ENCODE data around the gene GFRA1. TPM values are rescaled to one million over a fixed set of nuclear protein-coding genes. Genes with fewer than 3 reads are reported as not detected.

Gene GFRA1
- total RNA-seq, 1 experiment from 2014 or later: 0.72 TPM

DNA sequence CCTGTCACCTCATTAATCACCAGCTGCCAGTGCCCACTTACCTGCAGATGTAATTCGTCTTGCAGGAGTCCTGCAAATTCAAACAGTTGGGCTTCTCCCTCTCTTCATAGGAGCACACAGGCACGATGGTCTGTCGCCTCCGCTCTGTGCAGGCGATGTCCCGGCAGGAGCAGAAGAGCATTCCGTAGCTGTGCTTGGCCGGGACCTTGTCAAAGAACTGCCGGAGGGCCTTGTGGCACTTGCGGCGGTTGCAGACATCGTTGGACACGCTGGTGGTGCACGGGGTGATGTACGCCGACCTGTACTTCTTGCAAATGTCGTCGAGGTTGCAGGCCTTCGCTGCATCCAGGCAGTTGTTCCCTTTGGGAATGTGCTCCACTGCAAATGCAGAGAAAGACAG lies 147.8 kb downstream of the GFRA1 start:
- DNase-seq (ENCODE audit: low read depth): no peak

DNA sequence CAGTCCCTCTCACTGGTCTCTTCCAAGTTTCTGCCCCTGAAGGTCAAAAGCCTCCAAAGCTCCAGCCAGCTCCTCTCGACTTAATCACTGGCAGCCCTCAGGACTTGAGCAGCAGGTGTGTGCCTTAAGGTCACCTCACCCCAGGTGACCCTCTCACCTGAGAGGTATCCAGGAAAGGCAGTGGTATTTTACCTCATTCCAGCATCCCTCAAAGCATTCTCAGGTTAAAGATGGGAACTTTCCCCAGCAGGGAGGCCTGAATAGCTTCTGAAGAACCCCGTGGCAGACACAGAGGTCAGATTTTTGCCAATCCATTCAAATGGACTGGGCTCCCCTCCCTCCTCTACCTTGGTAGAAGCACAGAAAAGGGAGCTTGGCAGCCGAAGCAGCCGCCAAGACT lies 148.2 kb downstream of the GFRA1 start:
- no peak for DNase-seq (ENCODE audit: low read depth)

DNA sequence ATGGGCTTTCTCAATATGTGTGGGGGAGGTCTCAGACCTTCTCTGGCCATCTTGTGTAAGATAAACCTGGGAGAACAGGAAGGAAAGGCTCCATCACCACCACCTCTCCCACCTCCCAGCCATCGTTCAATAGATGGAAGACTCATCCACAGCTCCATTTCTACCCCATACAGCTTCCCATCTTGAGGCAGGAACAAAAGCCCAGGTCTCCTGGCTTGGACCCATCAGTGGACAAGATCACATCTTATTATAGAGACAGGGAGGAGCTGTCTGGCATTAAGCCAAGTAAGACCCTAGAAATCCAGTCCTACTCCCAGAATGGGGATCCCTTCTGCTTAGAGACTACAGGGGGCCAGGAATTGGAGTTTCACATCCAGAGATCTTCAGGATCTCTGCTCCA lies 150.3 kb downstream of the GFRA1 start:
- no peak for DNase-seq (ENCODE audit: low read depth)

DNA sequence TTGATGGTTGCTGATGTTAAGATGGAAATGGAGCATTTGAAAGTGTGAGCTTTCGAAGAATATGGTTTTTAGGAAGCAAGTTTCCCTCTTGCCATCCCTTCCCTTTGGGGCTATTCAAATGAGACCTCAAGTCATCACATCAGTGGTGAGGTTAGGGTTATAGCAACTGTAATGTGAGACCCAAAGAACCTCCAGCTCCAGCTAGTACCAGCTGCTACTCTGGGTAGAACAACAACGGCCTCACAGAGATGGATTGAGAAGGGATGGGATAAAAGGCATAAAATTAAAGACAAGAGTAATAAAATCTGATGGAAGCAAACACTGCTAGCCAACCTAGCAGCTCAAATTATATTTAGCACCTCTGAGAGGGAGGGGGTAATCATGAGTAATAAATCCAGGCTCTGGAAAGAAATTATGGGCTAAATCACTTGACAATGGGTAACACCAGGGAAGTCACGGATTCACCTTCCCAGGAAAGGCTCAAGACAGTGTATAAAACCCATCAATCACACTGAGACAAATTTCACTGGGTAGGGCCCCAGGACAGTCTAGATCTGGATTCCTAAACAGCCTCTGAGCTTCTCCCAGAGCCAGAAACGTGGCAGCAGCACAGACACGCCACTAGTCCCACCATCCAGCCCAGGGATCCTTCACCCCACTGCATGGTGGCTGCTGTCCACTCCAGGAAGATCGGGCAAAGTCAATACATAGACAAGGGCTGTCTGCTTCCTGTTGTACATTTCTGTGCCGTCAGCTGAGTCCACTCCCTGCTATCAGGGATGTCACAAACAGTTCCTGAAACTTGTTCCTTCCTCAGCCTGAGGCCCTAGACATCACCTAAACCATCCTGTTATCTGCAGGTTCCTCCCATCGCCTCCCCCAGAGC lies 151.1 kb downstream of the GFRA1 start:
- DNase-seq (ENCODE audit: low read depth): no peak

DNA sequence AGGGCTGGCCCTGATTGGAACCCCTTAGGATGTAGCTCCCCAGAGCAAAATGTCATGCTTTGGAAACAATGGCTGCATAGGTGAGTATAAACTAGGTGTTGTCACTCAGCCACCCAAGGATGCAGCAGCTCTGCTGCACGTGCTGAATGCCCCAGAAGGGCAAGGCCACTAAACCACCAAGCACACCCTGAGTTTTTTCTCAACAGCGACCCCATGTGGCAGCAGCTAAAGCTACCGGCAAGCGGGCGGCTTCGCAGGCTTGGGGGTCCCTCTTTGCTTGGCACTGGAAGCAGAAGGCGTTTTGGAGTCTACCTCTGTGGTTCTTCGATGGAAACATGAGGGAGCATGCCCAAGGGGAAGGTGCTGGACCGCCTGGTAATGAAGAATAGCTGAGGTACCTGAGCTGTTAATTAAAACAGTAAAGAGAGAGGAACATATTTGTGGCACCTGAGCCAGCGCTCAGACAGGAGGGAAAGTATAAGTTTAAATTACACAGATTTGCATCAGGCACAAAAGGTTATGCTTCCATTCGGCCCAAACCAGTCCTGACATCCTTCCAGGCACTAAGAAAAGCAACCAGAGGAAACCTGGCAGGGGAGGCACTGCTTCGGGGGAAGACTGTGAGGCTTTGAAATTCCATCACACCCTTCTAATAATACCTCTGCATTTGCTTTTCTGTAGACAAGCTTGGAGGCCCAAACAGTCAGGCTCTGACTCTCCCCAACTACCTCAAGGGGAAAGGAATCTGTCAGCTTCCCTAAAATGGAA lies 152.1 kb downstream of the GFRA1 start:
- DNase-seq (ENCODE audit: low read depth): no peak

DNA sequence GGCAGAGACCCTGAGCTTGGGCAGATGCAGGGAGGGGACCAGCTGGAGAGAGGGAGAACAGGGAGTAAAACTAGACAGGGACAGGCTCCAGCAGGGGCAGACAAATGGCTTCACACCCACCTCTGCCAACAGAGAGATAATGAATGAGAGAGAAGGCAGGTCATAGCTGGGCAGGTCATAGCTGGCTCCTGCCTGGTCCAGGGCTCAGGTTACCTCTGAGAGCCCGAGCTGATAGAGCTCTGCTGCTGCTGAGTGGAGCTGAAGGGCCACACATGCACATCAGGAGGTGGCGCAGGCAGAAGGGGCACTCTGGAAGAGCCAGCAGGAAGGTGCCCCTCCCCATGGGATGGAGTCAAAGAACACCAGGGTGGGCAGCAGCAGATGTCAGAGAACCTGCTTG lies 154.2 kb downstream of the GFRA1 start:
- DNase-seq (ENCODE audit: low read depth): no peak

DNA sequence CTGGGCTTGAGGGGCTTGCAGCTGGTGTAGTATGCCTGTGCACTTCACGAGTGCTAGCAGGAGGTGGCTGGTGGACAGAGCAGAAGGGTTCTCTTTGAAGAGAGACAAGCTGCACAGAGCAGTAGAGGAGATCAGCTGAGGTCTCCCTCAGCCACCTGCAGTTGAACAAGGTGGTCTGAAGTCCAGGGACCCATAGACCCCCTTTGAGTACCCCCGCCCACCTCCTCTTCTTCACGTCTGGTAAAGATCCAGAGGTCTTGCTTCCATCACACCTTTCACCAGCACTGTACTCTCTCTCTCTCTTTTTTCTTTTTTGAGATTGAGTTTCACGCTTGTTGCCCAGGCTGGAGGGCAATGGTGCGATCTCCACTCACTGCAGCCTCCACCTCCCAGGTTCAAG lies 157.2 kb downstream of the GFRA1 start:
- no peak for DNase-seq (ENCODE audit: low read depth)

DNA sequence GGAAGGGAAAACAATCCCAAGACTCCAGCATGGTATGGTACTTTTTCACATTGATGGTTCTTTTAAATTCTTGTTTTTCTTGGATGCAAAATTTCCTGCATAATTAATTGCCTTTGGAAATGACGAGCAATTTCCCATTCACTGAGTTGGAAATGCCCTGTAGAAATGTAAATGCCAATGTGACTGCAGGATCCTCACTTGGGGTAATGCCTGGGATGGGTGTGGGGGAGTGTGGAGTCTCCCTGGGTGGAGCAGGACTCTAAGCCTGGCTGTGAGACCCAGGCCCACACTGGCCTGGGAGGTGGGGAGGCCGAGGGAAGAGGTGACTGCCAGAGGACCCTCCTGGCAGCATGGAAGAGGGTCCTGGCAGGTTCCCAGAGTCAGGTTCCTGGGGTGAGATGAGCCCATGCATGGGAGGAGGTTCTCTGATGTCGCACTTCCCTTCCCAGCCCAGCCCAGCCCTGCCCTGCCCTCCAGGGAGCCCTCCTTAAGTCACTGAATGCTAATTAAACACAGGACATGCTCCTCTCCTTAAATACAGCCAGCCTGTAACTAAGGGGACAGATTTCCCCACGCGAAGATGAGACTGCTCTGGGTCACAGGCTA lies 157.9 kb downstream of the GFRA1 start:
- DNase-seq (ENCODE audit: low read depth): no peak

DNA sequence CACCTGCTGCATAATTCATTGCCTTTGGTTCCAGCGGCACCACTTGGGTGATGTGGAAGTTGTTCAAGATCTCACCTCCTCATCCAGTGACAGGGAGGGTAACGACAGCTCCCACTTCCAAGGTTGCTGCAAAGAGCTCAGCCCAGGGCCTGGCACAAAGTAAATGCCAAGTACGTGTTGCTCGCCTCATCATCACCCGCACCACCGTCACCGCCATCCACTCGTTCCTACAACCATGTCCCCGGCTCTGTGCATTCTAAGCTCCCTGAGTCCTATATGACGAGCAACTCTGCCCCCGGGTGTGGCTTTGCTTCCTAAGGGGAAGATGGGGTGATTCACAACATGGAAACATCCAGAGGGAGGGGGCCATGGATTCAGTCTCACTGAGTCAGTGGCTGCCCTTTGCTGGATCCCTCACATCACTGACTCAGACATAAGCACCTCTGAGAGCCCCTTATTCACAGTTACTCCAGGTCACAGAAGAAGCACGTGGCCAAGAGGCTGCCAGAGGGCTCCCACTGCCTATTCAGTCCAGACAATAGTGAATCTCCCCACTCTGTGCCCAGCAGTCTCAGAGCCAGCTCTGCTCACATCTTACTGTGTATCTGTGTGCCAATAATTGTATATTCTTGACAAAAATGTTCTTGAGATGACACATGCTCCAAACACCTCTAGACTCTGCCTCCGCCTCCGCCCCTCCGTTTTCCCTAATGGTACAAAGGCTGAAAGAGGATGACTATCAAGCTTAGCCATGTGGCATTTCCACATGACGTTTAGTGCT lies 159.1 kb downstream of the GFRA1 start:
- DNase-seq (ENCODE audit: low read depth): peak; percentile 12

DNA sequence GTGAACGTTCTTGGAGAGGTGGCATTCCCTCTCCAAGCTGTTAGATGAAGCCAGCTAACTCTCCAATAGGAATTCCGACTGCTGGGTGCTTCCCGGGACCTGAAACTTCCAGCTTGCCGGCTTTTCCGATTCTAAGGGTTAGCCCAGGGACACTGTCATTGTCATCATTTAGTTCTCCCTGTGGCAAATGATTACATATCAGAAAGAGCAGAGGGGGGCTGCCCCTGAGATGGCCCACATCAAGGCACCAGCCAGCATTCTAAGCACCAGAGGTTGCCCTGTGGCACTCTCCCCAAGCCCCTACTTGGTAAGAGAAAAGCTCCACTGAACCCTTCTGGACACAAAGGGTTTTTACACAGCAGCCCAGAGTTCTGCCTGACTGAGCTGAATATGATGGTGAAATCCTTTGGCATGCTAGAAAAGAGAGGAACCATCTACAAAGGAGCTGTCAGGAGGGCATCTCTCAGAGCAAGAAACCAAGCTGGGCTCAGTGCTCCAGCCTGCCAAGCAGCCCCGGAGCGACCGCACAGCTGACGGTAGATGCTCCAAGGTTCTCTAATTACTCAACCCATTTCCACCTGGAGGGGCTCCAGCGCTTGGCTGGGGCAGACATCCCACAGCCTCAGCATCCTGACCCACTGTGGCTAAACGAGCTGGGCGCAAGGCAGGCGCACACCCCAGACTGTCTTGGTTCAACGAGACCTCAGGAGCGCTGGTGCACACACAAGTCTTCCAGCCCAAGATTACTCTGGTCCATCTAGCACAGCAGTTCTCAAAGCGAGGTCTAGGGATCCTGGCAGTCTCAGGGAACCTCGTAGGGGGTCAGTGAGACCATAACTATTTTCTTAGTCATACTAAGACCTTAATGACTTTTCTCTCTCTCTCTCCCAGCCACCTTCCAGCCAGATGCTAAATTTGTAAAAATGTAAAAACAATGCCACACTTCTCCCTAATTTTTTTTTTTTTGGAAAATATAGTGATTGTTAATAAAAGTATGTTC lies 160.5 kb downstream of the GFRA1 start:
- DNase-seq (ENCODE audit: low read depth): no peak

DNA sequence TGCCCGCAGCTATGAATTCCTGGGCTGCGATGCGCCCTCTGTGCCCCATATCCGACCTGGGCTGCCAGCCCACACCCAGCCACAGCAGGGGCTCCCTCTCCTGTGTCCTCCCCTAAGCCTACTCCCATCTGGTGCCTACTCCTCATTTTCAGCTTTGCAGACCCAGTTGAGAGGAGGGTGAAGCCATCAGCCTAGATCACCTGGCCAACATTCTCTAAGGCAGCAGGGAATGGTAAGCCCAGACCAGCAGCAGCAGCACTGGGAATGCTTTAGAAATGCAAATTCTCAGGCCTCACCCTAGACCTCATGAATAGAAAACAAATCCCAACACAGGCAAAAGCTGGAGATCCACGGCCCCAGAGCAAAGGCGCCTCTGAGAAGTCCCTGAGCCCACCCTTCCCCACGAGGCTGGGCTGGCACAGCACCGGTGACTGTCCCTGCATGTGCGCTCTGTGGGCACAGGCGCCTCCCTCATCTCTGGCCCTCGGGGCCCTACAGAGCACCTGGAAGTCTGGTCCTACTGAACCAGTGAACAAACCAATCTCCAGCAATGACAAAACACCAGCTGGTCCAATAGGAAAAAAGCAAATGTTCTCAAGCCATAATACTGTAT lies 161.4 kb downstream of the GFRA1 start:
- DNase-seq (ENCODE audit: low read depth): no peak

DNA sequence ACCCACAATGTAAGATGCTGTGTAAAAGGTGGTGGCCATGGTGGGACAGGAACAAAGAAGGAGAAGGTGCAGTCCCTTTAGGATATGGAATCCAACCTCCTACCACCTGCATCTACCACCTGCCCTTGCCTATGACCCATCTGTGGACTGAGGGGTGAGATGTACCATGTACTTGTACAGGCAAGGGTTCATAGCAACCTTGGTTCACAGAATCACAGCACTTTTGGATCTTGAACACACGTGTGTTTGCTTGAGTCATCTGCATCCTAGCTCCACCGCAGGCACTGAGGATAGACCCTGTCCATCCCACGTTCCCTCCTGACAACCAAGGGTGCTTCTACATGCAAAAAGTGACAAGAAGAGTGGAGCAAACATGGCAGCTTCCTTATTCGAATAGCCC lies 162.3 kb downstream of the GFRA1 start:
- DNase-seq (ENCODE audit: low read depth): no peak

DNA sequence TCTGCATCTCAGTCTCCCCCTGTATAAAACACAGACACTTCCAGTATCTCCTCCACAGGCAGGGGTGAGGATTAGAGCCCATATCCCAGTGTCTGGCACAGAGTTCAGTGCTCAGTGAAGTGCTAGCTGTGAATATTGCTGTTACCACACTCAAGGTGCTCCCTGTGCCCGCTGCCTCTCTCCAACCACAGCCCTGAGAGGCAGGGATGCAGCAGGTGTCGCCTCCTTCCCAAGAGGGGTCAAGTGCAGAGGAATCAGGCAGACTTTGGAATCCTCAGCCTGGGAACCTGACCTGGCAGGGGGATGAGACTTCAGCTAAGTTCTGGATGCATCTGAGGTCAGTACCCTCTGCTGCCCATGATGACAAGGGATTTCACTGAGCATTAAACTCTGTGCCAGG lies 163.1 kb downstream of the GFRA1 start:
- DNase-seq (ENCODE audit: low read depth): no peak

DNA sequence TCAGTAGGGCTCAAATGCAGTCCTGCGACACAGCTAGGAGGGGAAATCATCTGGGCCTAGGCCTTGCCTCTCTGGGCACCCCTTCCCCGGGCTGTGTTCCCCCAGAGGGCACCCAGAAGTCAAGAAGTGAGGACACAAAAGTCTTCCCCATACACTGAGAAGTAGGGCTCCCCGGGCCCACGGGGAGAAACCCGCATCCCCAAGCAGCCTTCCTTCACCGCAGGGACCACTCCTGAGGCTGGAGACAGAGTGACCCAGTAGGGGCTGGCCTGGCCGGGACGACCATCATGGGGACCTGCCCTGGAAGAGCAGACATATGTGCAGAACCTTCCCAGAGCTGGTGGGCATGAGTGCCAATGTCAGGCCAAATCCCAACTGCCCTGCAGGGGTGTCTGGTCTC lies 163.5 kb downstream of the GFRA1 start:
- DNase-seq (ENCODE audit: low read depth): no peak

DNA sequence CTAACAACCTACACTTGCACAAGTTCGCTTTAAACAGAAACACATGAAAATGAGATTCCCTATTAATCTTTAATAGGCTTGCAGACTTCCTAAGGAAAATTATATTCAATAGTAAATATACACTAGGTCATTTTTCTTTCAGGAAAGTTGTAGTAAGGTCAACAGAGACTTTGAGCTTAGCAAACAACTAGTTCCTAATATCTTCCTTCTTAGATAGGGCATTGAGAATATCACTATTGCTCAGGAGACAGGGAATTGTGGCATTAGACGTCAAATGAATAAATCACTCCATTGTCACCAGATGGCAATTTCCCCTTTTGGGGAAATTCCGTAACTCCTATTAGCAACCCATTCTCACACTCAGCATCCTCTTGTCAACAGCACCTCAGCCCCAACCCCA lies 164.9 kb downstream of the GFRA1 start:
- DNase-seq (ENCODE audit: low read depth): no peak

DNA sequence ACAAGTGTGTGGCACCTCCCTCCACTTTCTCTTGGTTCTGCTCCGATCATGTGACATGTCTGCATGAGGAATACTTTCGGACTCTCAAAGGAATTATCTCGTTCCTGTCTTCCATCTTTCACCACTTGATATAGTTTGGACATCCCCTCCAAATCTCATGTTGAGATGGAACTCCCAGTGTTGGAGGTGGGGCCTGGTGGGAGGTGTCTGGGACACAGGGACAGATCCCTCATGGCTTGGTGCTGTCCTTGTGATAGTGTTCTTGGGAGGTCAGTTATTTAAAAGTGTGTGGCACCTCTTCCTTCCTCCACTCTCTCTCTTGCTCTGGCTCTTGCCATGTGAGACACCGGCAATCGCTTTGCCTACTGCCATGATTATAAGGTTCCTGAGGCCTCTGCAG lies 166.4 kb downstream of the GFRA1 start:
- no peak for DNase-seq (ENCODE audit: low read depth)

DNA sequence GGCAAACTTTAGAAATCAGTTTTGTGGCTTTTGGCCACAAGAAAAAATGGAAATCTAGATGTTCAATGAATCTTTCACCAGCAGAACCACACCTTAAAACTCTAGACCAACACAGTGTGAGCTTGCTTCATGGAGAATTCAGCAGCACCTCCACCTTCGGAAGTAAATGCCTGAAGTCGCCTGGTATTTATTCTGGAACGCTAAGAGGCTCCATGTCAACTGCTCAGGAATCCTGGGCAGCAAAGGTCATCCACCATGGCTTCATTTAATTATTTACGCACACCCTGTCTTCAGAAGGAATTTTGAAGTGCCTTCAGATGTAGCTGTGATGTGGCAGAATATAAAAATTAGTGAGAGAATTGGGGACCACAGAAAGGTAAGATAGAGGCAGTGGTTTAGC lies 167.7 kb downstream of the GFRA1 start:
- DNase-seq (ENCODE audit: low read depth): no peak

DNA sequence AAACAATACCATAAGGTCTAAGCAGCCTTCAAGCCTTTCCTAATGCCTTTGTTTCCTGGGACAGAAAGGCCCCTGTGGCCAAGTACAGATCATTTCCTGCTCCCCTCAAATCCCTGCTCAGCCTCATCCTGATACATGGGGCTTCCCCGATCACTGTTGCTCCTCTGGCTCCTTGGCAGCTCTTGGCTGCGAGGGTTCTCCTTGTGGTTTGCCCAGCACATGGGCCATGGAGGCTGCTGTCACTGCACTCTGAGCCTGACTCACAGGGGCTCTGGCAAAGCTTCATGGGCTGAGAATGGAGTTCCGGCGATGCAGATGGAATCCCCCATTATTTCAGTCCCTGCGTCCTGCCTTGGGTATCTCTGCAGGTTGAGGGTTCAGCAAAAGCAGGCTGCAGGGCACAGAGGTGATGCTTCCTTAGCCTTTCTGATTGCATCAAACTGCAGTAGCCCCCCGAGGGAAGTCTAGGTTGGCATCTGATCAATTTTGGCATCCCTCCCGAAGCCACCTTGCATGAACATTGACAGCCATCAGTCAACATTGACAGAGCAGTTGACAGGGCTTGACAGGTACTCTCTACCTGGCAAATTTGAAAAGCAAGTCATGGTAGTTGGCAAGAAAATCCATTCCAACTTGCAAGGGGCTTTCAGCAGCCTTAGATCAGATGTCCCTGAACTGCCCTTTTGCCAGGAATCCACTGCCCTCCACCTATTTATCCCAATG lies 168.6 kb downstream of the GFRA1 start:
- DNase-seq (ENCODE audit: low read depth): no peak

DNA sequence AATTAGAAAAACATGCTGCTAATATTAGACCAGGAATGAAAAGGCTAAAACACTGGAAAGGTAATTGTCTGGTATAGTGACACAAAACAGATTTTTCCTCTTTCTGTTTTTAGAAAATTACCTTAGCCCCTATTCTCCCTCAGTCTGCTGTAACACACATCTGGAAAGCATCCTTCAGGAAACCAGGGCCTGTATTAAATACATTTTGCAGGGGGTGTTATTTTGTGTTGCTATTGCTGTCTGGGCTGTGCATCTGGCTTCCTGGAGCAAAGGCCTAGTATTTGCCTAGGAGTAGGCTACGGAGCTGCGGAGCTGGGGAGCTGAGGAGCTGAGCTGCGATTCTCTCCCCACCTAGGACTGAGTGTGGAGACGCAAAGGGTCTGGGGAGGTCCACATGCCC lies 169.3 kb downstream of the GFRA1 start:
- DNase-seq (ENCODE audit: low read depth): no peak
